IMR-90 (cell line): ENCODE results near the gene ERVW-1. TPM values are rescaled to one million over a fixed set of nuclear protein-coding genes. Genes with fewer than 3 reads are reported as not detected.

ENCODE experiments used
- ATAC-seq: fragments of 200-7000 bp; cut with Tn5 transposase; 2 replicates; pipeline ENCODE4 v1.9.1; 2020; ENCODE audit warnings: low read depth, mild to moderate bottlenecking, moderate library complexity
- BruUV-seq: library from RNA; stranded (reverse); fragments of 400-500 nt; replicated peaks from 2 replicates; lab custom pipeline; 2021; lab: Mats Ljungman, UMichigan
- CTCF ChIA-PET: fragments of 300-600 bp; formaldehyde crosslinking; extraction: SDS; loops from one replicate; lab custom pipeline; 2021; ENCODE audit warnings: antibody characterized with exemption; lab: Yijun Ruan, JAX
- POLR2A ChIA-PET: fragments of 300-600 bp; sonication (Branson Sonifier 250); formaldehyde crosslinking; loops from one replicate; lab custom pipeline; 2022; ENCODE audit warnings: antibody characterized with exemption; ENCODE audit not compliant: unreplicated experiment; lab: Charles Lee
- DNase-seq: peaks from one replicate; pipeline ENCODE4 v3.0.0; 2013
- H2AFZ ChIP-seq: replicated peaks from 2 replicates; pipeline ENCODE3; 2013; ENCODE audit warnings: low read length, mild to moderate bottlenecking; ENCODE audit not compliant: poor library complexity
- H2AK5ac ChIP-seq: 2 replicates; pipeline ENCODE4 v1.6.1; 2013; ENCODE audit warnings: low read depth, low read length, inconsistent platforms
- H2AK9ac ChIP-seq: replicated peaks from 2 replicates; pipeline ENCODE3; 2013; ENCODE audit warnings: mild to moderate bottlenecking, low read depth, low read length, moderate library complexity; ENCODE audit not compliant: poor library complexity
- H2BK120ac ChIP-seq: 2 replicates; pipeline ENCODE4 v1.6.1; 2013; ENCODE audit warnings: low read depth, low read length, inconsistent platforms
- H2BK15ac ChIP-seq: 3 replicates; pipeline ENCODE4 v1.6.1; 2013; ENCODE audit warnings: low read depth, low read length, inconsistent platforms
- H2BK20ac ChIP-seq: 2 replicates; pipeline ENCODE4 v1.6.1; 2013; ENCODE audit warnings: low read depth, mild to moderate bottlenecking, inconsistent platforms, low read length, moderate library complexity
- H2BK5ac ChIP-seq: 2 replicates; pipeline ENCODE4 v1.6.1; 2013; ENCODE audit warnings: mild to moderate bottlenecking, low read depth, low read length, inconsistent platforms; ENCODE audit not compliant: poor library complexity, severe bottlenecking
- H3K14ac ChIP-seq: replicated peaks from 2 replicates; pipeline ENCODE4 v1.6.1; 2013; ENCODE audit warnings: low read depth, low read length, inconsistent platforms
- H3K18ac ChIP-seq: 2 replicates; pipeline ENCODE4 v1.6.1; 2013; ENCODE audit warnings: low read depth, low read length, control low read depth
- H3K23ac ChIP-seq: 2 replicates; pipeline ENCODE4 v1.6.1; 2013; ENCODE audit warnings: low read depth, low read length, inconsistent platforms
- H3K27ac ChIP-seq: 2 replicates; pipeline ENCODE4 v1.5.1; 2013; ENCODE audit warnings: mild to moderate bottlenecking, control low read depth, low read length; ENCODE audit not compliant: insufficient read depth
- H3K27me3 ChIP-seq: 2 replicates; pipeline ENCODE4 v1.6.1; 2013; ENCODE audit warnings: low read length; ENCODE audit not compliant: control insufficient read depth, insufficient read depth
- H3K36me3 ChIP-seq: 2 replicates; pipeline ENCODE4 v1.6.1; 2013; ENCODE audit warnings: low read length, mixed read lengths; ENCODE audit not compliant: control insufficient read depth, insufficient read depth
- H3K4ac ChIP-seq: 2 replicates; pipeline ENCODE4 v1.6.1; 2013; ENCODE audit warnings: low read depth, low read length, inconsistent platforms
- H3K4me1 ChIP-seq: 2 replicates; pipeline ENCODE4 v1.6.1; 2013; ENCODE audit warnings: low read length, mixed read lengths; ENCODE audit not compliant: control insufficient read depth, insufficient read depth
- H3K4me2 ChIP-seq: 2 replicates; pipeline ENCODE4 v1.6.1; 2013; ENCODE audit warnings: low read depth, mild to moderate bottlenecking, control low read depth, low read length, moderate library complexity
- H3K4me3 ChIP-seq: 2 replicates; pipeline ENCODE4 v1.5.1; 2013; ENCODE audit warnings: low read depth, mild to moderate bottlenecking, control low read depth, low read length, moderate library complexity; ENCODE audit not compliant: insufficient read depth
- H3K56ac ChIP-seq: 2 replicates; pipeline ENCODE4 v1.6.1; 2013; ENCODE audit warnings: low read length, inconsistent platforms; ENCODE audit not compliant: insufficient read depth; ENCODE audit errors: extremely low read depth
- H3K79me1 ChIP-seq, 2 experiments: 2 replicates each; pipeline ENCODE4 v1.6.1; 2013; ENCODE audit warnings: low read length in 2 of 2, inconsistent platforms in 1 of 2, low read depth in 1 of 2
- H3K9ac ChIP-seq: 2 replicates; pipeline ENCODE4 v1.6.1; 2013; ENCODE audit warnings: low read depth, low read length, control low read depth
- H3K9me1 ChIP-seq: 2 replicates; pipeline ENCODE4 v1.6.1; 2013; ENCODE audit warnings: low read length, inconsistent platforms; ENCODE audit not compliant: insufficient read depth
- H3K9me3 ChIP-seq: 2 replicates; pipeline ENCODE4 v1.6.1; 2013; ENCODE audit warnings: low read length; ENCODE audit not compliant: control insufficient read depth, insufficient read depth
- H4K20me1 ChIP-seq: 2 replicates; pipeline ENCODE4 v1.6.1; 2013; ENCODE audit warnings: low read length, inconsistent platforms; ENCODE audit not compliant: insufficient read depth
- H4K5ac ChIP-seq: 2 replicates; pipeline ENCODE4 v1.6.1; 2013; ENCODE audit warnings: mild to moderate bottlenecking, low read depth, low read length, control low read depth
- H4K8ac ChIP-seq, 2 experiments: 2 replicates each; pipeline ENCODE4 v1.6.1; 2013; ENCODE audit warnings: low read depth in 2 of 2, low read length in 2 of 2, control low read depth in 1 of 2, inconsistent platforms in 1 of 2
- H4K91ac ChIP-seq: 2 replicates; pipeline ENCODE4 v1.6.1; 2013; ENCODE audit warnings: low read depth, low read length, inconsistent platforms; ENCODE audit not compliant: insufficient read depth
- BHLHE40 ChIP-seq: fragments of 150-350 bp; IDR thresholded peaks from 2 replicates; pipeline ENCODE4 v1.6.1; 2016; ENCODE audit warnings: mild to moderate bottlenecking, low read depth, low read length
- CEBPB ChIP-seq: IDR thresholded peaks from 2 replicates; pipeline ENCODE4 v1.6.1; 2012; ENCODE audit warnings: low read depth, low read length, improper control_type of control experiment
- CHD1 ChIP-seq: IDR thresholded peaks from 2 replicates; pipeline ENCODE4 v1.6.1; 2012; ENCODE audit warnings: low read depth, low read length, improper control_type of control experiment
- CTCF ChIP-seq: conservative IDR thresholded peaks from 2 replicates; pipeline ENCODE4 v1.5.1; 2012; ENCODE audit warnings: mild to moderate bottlenecking, low read depth, low read length, improper control_type of control experiment
- FOS ChIP-seq: fragments of 150-350 bp; IDR thresholded peaks from 2 replicates; pipeline ENCODE4 v1.6.1; 2016; ENCODE audit warnings: low read depth, low read length
- MAFK ChIP-seq: IDR thresholded peaks from 2 replicates; pipeline ENCODE4 v1.6.1; 2012; ENCODE audit warnings: low read depth, low read length, improper control_type of control experiment
- MAZ ChIP-seq: IDR thresholded peaks from 2 replicates; pipeline ENCODE4 v1.6.1; 2012; ENCODE audit warnings: low read depth, mild to moderate bottlenecking, low read length, improper control_type of control experiment, moderate library complexity, borderline replicate concordance
- POLR2A ChIP-seq: IDR thresholded peaks from 2 replicates; pipeline ENCODE4 v1.6.1; 2012; ENCODE audit warnings: mild to moderate bottlenecking, low read depth, low read length
- RAD21 ChIP-seq: IDR thresholded peaks from 2 replicates; pipeline ENCODE4 v1.6.1; 2012; ENCODE audit warnings: low read length, improper control_type of control experiment
- RCOR1 ChIP-seq: IDR thresholded peaks from 2 replicates; pipeline ENCODE4 v1.6.1; 2012; ENCODE audit warnings: mild to moderate bottlenecking, low read length, improper control_type of control experiment; ENCODE audit not compliant: insufficient replicate concordance
- RFX5 ChIP-seq: IDR thresholded peaks from 2 replicates; pipeline ENCODE4 v1.8.0; 2012; ENCODE audit warnings: low read depth, mild to moderate bottlenecking, low read length, moderate library complexity
- SMC3 ChIP-seq: fragments of 150-350 bp; IDR thresholded peaks from 2 replicates; pipeline ENCODE4 v1.6.1; 2016; ENCODE audit warnings: low read depth, mild to moderate bottlenecking, antibody characterized with exemption, low read length, moderate library complexity
- USF2 ChIP-seq: fragments of 150-350 bp; IDR thresholded peaks from 2 replicates; pipeline ENCODE4 v1.6.1; 2017; ENCODE audit warnings: mild to moderate bottlenecking, antibody characterized with exemption, low read length, low read depth
- WGBS, 2 experiments: methylation state at CpG; one replicate each; pipeline versions ENCODE4 v1.1.5 to v1.1.7; 2013; ENCODE audit warnings: missing lambda C conversion rate in 2 of 2; ENCODE audit not compliant: insufficient read length in 1 of 2; ENCODE audit errors: extremely low coverage in 2 of 2; 5-methylcytosine and 5-hydroxymethylcytosine counted together
- dilution Hi-C: fragments of 300-500 bp; cut with HindIII; formaldehyde crosslinking; loops from one replicate; pipeline ENCODE4 v1.14.3; 2018; ENCODE audit warnings: low sequenced_read_pairs; ENCODE audit not compliant: unreplicated experiment
- in situ Hi-C: fragments of 300-500 bp; cut with MboI; formaldehyde crosslinking; loops from 3 replicates; pipeline ENCODE4 v1.14.3; 2019; ENCODE audit warnings: low sequenced_read_pairs, inconsistent platforms, mixed read lengths
- intact Hi-C: fragments of 100-400 bp; cut with micrococcal nuclease; formaldehyde crosslinking; loops from 2 replicates; pipeline ENCODE4 v1.10.0; 2022
- polyA plus RNA-seq, 3 experiments: library from polyadenylated mRNA; depleted of rRNA; stranded (reverse); fragments of >200 nt; gene quantifications; 2 replicates each; pipeline ENCODE4 v1.2.3, GENCODE V29; 2012; ENCODE audit warnings: low replicate concordance in 1 of 3
- total RNA-seq: library from RNA; depleted of rRNA; stranded (reverse); fragments of >200 nt; gene quantifications from 2 replicates; pipeline ENCODE4 v1.2.3, GENCODE V29; 2012
- TF ChIP-seq, protein P1 (sequence below): fragments of 150-350 bp; IDR thresholded peaks from 2 replicates; pipeline ENCODE4 v1.6.1; 2016; ENCODE audit warnings: low read depth, mild to moderate bottlenecking, low read length, moderate library complexity, borderline replicate concordance

Gene ERVW-1
- total and polyA plus RNA-seq, 2 of the 4 experiments (the other 2 are of a cell fraction), result not detected

- no peaks in the 10 kb centered on the region for H3K9me3 ChIP-seq
- H3K56ac ChIP-seq, result no peak overlapping the region
- H4K91ac ChIP-seq, result no peak overlapping the region
- no peaks in the 10 kb centered on the region for H3K27me3 ChIP-seq
- no peak overlapping the region for H3K4me2 ChIP-seq
- ATAC-seq (peak; percentile 89), DNase-seq (peak; percentile 38)
- no peak overlapping the region for H3K23ac ChIP-seq
- intact Hi-C loops (no loop called here), in situ Hi-C loops (no loop called here), dilution Hi-C loops (no loop called here)
- H3K4ac ChIP-seq, result no peak overlapping the region
- H2AK9ac ChIP-seq, result no peak overlapping the region
- H3K14ac ChIP-seq, result no peak overlapping the region
- no peak overlapping the region for H3K4me3 ChIP-seq
- no peak overlapping the region for H3K18ac ChIP-seq
- H2AK5ac ChIP-seq, result no peak overlapping the region
- peaks cover 6% of the 10 kb centered on the region for H3K36me3 ChIP-seq
- peaks cover 2% of the 10 kb centered on the region; the same call in 1 of the 2 replicates for H3K9me1 ChIP-seq
- no peak overlapping the region for H2BK120ac ChIP-seq
- no CpG with 5 or more reads among the region's 8 CpGs for WGBS, 2 experiments
- no peaks in the 10 kb centered on the region for H4K20me1 ChIP-seq
- no peak overlapping the region for H2BK20ac ChIP-seq
- H4K5ac ChIP-seq, result no peak overlapping the region
- H2BK5ac ChIP-seq, result no peak overlapping the region
- H4K8ac ChIP-seq, result peak overlapping the region in 1 of 2 experiments; percentile 22; a peak in 1 of 4 replicates
- H3K9ac ChIP-seq, result no peak overlapping the region
- H3K79me1 ChIP-seq, result no peaks in the 10 kb centered on the region
- POLR2A ChIA-PET, result no interaction called here
- CTCF ChIA-PET, result interaction anchor here (0.5 to 1.7 kb wide), 8 partner anchors 11 to 632 kb away, joined by 3 to 12 read pairs (median 4); partner anchors contain the start of gene GATAD1
- BruUV-seq, result no TSS peak
- H2AFZ ChIP-seq, result peak overlapping the region; percentile 54
- no peak overlapping the region for H3K27ac ChIP-seq
- no peaks in the 10 kb centered on the region for H3K4me1 ChIP-seq
- no peak overlapping the region for H2BK15ac ChIP-seq
- TF ChIP-seq MAZ (no peak), SMC3 (peak; percentile 40), FOS (no peak), BHLHE40 (no peak), RAD21 (peak; percentile 62), CHD1 (no peak), CEBPB (no peak), RCOR1 (no peak), USF2 (no peak), POLR2A (no peak), MAFK (no peak), CTCF (peak; percentile 70), RFX5 (no peak)
- TF ChIP-seq, protein P1, sequence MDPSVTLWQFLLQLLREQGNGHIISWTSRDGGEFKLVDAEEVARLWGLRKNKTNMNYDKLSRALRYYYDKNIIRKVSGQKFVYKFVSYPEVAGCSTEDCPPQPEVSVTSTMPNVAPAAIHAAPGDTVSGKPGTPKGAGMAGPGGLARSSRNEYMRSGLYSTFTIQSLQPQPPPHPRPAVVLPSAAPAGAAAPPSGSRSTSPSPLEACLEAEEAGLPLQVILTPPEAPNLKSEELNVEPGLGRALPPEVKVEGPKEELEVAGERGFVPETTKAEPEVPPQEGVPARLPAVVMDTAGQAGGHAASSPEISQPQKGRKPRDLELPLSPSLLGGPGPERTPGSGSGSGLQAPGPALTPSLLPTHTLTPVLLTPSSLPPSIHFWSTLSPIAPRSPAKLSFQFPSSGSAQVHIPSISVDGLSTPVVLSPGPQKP, result no peak
Observed at GRCh38 chr7:92461027-92462003, 16.4 kb downstream of the ERVW-1 start.
